ENCODE measurements around the gene BCAS3.

The BCAS3 gene

GRCh38 chr17:61410141-61411010 is 732.7 kb downstream of the BCAS3 start:
- peak; percentile 63 for DNase-seq (ENCODE audit: low read depth)

- no peak for DNase-seq (ENCODE audit: low read depth)
Measured at GRCh38 chr17:61411011-61411260, 733.3 kb downstream of the BCAS3 start.

GRCh38 chr17:61411261-61412142 is 733.9 kb downstream of the BCAS3 start:
- no peak for DNase-seq (ENCODE audit: low read depth)

GRCh38 chr17:61412143-61412859 is 734.6 kb downstream of the BCAS3 start:
- DNase-seq (ENCODE audit: low read depth), result peak; percentile 61

- DNase-seq (ENCODE audit: low read depth), result no peak
Measured at GRCh38 chr17:61412860-61413660, 735.4 kb downstream of the BCAS3 start.

- no peak for DNase-seq (ENCODE audit: low read depth)
Measured at GRCh38 chr17:61413661-61414126, 736.0 kb downstream of the BCAS3 start.

- no peak for DNase-seq (ENCODE audit: low read depth)
Measured at GRCh38 chr17:61414141-61414935, 736.7 kb downstream of the BCAS3 start.

GRCh38 chr17:61414936-61415251 is 737.2 kb downstream of the BCAS3 start:
- no peak for DNase-seq (ENCODE audit: low read depth)

- no peak for DNase-seq (ENCODE audit: low read depth)
Measured at GRCh38 chr17:61415374-61416210, 737.9 kb downstream of the BCAS3 start.

- DNase-seq (ENCODE audit: low read depth), result no peak
Measured at GRCh38 chr17:61416211-61416539, 738.5 kb downstream of the BCAS3 start.

GRCh38 chr17:61416540-61417363 is 739.1 kb downstream of the BCAS3 start:
- DNase-seq (ENCODE audit: low read depth), result no peak

- no peak for DNase-seq (ENCODE audit: low read depth)
Measured at GRCh38 chr17:61418449-61418848, 740.8 kb downstream of the BCAS3 start.

GRCh38 chr17:61419496-61420046 is 741.9 kb downstream of the BCAS3 start:
- no peak for DNase-seq (ENCODE audit: low read depth)

- DNase-seq (ENCODE audit: low read depth), result no peak
Measured at GRCh38 chr17:61420052-61420451, 742.4 kb downstream of the BCAS3 start.

- DNase-seq (ENCODE audit: low read depth), result no peak
Measured at GRCh38 chr17:61420745-61421398, 743.2 kb downstream of the BCAS3 start.

GRCh38 chr17:61421460-61421859 is 743.8 kb downstream of the BCAS3 start:
- DNase-seq (ENCODE audit: low read depth), result no peak

GRCh38 chr17:61422116-61422799 is 744.6 kb downstream of the BCAS3 start:
- no peak for DNase-seq (ENCODE audit: low read depth)

GRCh38 chr17:61422869-61423268 is 745.2 kb downstream of the BCAS3 start:
- no peak for DNase-seq (ENCODE audit: low read depth)

Measured in activated T-helper 9 cell treated with anti-CD3 and anti-CD28 coated beads, Interleukin-2, amount 50 U/mL, for 16 hours (primary cell).